Pancreas (tissue), 10 donors: ENCODE measurements around the gene CIAO2B. TPM values are rescaled to one million over a fixed set of nuclear protein-coding genes. Genes with fewer than 3 reads are reported as not detected.

Experiments used
- ATAC-seq, 4 donors: fragments of 200-7000 bp; cut with Tn5 transposase; one replicate each; pipeline versions ENCODE4 v1.8.0 to v1.9.1; 2020; ENCODE audit warnings: mild to moderate bottlenecking in 4 of 4, moderate library complexity in 4 of 4
- DNase-seq, 6 donors: peaks; one replicate each; pipeline ENCODE4 v3.0.0-alpha.2; 2020
- FAIRE-seq: peaks from 2 replicates; lab custom pipeline; 2012; peaks lifted over from hg19 to GRCh38; lab: Jason Lieb, UNC
- H3K27ac ChIP-seq, 4 donors: fragments of 200-600 bp; sonication (generic); 1 replicate in 3 of 4; 2 replicates in 1 of 4; pipeline versions ENCODE4 v1.5.0 to v1.8.0; 2020
- H3K27me3 ChIP-seq, 4 donors: fragments of 200-600 bp; one replicate each; pipeline ENCODE4 v1.8.0; 2021
- H3K36me3 ChIP-seq, 3 donors: fragments of 200-600 bp; sonication (generic) in 1 of 3; one replicate each; pipeline versions ENCODE4 v1.5.0 to v1.8.0; 2020 to 2021
- H3K4me1 ChIP-seq, 3 donors: fragments of 200-600 bp; one replicate each; pipeline ENCODE4 v1.8.0; 2021
- H3K4me3 ChIP-seq, 4 donors: fragments of 200-600 bp; sonication (generic) in 2 of 4; one replicate each; pipeline versions ENCODE4 v1.5.0 to v1.8.0; 2020 to 2021
- H3K9me3 ChIP-seq, 4 donors: fragments of 200-600 bp; one replicate each; pipeline ENCODE4 v1.8.0; 2021
- CTCF ChIP-seq, 4 donors: fragments of 200-600 bp; sonication (generic) in 3 of 4; IDR thresholded peaks; one replicate each; pipeline versions ENCODE4 v1.5.0 to v1.8.0; 2021; ENCODE audit warnings: antibody characterized with exemption in 4 of 4
- WGBS, 2 donors: extraction: QIAGEN DNeasy Blood & Tissue Kit; methylation state at CpG; one replicate each; pipeline ENCODE4 v1.1.7; 2013; 5-methylcytosine and 5-hydroxymethylcytosine counted together
- intact Hi-C, 3 donors: fragments of 100-400 bp; cut with DNase I; formaldehyde crosslinking; loops; one replicate each; pipeline versions ENCODE4 v1.11.1 to v1.14.2; 2022
- polyA plus RNA-seq, 2 donors: library from polyadenylated mRNA; stranded (reverse); fragments of 200-250 nt; gene quantifications; one replicate each; pipeline ENCODE4 v1.2.3, GENCODE V29; 2013
- total RNA-seq, 6 donors: library from RNA; stranded (reverse); fragmentation: NEBNext Ultra II Directional in 4 of 6; extraction: Animal tissue kit (Norgen Biotek cat#: 25700) in 4 of 6; gene quantifications; one replicate each; pipeline versions ENCODE4 v1.2.1 to v1.2.4, GENCODE V29; 2021 to 2023
- donor health status: healthy with polysubstance abuse.
- donor health status: DM: no; HTN: no; CAD: no; lungs with moderate emphysema.
- donor health status: DM: no; HTN: no; CAD: no.
- donor health status: control.
- donor health status: control.
- donor health status: Bipolar disorder and iron deficiency.
- donor health status: DM: yes; HTN: yes; CAD: no.
- donor health status: DM: no; HTN: no; CAD: no.
- donor health status: DM: no; HTN: no; CAD: no.
- donor health status: DM: yes; HTN: yes; CAD: no.

Gene CIAO2B
- total RNA-seq (10 to 100 TPM; 14.8 to 31.5 (median 22.0) TPM), polyA plus RNA-seq (10 to 100 TPM; 73.7 to 86.9 TPM)

DNA sequence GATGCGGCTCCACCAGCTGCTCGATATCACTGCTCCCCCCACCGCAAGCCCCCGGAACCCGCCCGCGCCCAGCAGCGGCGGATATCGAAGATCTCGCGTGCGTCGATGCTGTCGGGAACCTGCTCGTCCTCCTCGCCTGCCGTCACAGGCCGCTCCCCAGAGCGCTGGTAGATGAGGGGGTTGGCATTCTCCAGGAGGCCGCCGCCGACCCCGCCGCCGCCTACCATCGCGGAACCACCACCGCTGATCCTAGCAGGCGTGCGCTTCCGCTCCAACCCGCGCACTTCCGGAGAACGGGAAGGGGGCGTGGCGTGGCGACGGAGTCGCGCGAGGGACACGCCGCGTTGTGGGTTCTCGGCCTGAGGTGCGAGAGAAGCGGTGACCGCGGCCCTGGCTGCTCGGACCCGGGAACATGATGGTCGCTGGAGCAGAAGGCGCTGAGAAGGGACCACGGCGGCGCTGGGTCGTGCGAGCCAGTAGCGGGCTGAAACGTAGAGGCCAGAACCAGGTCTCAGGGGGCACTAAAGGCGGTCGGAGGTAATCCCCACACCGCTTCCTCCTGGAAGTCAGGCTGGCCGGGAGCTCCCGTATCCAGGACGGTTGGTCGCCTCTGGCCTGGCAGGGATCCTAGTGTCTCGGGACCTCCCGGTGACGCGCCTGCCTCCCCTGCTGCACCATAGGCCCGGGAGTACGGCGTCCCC lies at the start of gene CIAO2B:
CIAO2B (minus strand) TSS at position 265 of the 701 bp plus-strand sequence; CDS start at position 227, 38 bp downstream.
- peak; percentile 87 to 95 (median 92) for ATAC-seq

GRCh38 chr16:66983033-66983432 lies 48.8 kb upstream of the CIAO2B start:
- no peaks in the 10 kb centered on the region for H3K27me3 ChIP-seq
- no peak overlapping the region for H3K4me3 ChIP-seq
- no peaks in the 10 kb centered on the region for H3K9me3 ChIP-seq
- intact Hi-C loops, result no loop called here
- FAIRE-seq, result no peak
- H3K4me1 ChIP-seq, result no peaks in the 10 kb centered on the region
- H3K36me3 ChIP-seq, result no peaks in the 10 kb centered on the region
- H3K27ac ChIP-seq, result no peak overlapping the region
- no peak for TF ChIP-seq CTCF (IDR thresholded peaks at IDR 0.05)
- 84 to 92% methylated on average over 9 of the region's 9 CpGs for WGBS, 2 donors
- DNase-seq, result no peak
- no peak for ATAC-seq

More for the DNA sequence above, at the start of gene CIAO2B:
- TF ChIP-seq CTCF (IDR thresholded peaks at IDR 0.05), result no peak
- peak within 1 kb of the TSS; percentile 94 to 99 (median 98) for H3K4me3 ChIP-seq
- H3K27me3 ChIP-seq, result no peaks in the 10 kb centered on the region
- peak within 1 kb of the TSS; percentile 59 to 85 (median 80) for H3K27ac ChIP-seq
- intact Hi-C loops, result no loop called here
- H3K4me1 ChIP-seq, result peaks cover 4 to 20% (median 11%) of the 10 kb centered on the region in 3 donors
- 0 to 1% methylated on average over 74 to 76 of the region's 76 CpGs for WGBS, 2 donors
- FAIRE-seq (no peak), DNase-seq (peak; percentile 81 to 95 (median 90))
- H3K9me3 ChIP-seq, result no peaks in the 10 kb centered on the region
- no peaks in the 10 kb centered on the region for H3K36me3 ChIP-seq

- WGBS, 2 donors, result 53 to 71% methylated on average over 16 of the region's 16 CpGs
- Histone ChIP-seq H3K27me3 (no peaks in the 10 kb centered on the region), H3K36me3 (no peaks in the 10 kb centered on the region), H3K4me3 (no peak overlapping the region), H3K9me3 (no peaks in the 10 kb centered on the region), H3K4me1 (no peaks in the 10 kb centered on the region), H3K27ac (no peak overlapping the region)
- FAIRE-seq (no peak), ATAC-seq (peak in 2 of 4 donors; percentile 7 to 44), DNase-seq (no peak)
- intact Hi-C loops, result loop anchor here (5.0 to 10.0 kb wide), 4 partner anchors 64 to 186 kb away; partner anchors contain the start of genes B3GNT9 (in 2 of the 3), CDH16 (in 1 of the 3), FBXL8 (in 1 of the 3) and HSF4 (in 1 of the 3)
- no peak for TF ChIP-seq CTCF (IDR thresholded peaks at IDR 0.05)
Observed at GRCh38 chr16:66979011-66979717, 45.0 kb upstream of the CIAO2B start.

DNA sequence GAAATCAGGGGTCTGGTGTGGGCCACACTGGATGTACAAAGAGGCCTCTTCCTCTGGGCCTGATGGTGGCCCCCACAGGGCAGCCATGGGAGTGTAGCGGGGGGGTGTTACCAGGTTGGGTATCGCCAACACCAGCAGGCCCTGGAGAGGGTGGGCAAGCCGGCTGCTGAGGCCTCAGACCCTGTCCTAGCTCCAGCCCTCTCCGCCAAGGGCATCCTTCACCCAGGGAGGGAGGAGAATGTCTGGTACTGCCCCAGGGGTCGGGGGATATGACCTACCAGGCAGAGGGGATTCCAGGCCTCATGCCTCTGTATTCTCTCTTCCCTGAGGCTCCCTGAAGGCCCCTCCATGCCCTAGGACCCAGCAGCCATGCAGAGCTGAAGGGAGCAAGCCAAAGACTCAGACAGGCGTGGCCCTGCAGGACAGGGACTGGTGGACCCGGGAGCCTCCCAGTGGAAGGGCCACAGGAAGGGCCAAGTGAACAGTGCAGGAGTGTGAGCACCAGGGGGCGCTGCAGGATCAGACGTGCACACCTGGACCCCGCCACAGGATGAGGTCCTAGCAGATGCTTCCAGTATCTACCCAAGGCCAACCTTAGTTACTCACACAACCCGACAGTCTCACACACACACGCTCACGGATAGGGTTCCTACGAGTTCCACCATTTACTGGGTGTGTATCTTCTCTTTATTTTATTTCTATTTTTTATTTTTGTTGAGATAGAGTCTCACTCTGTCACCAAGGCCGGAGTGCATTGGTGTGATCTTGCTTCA lies 43.3 kb upstream of the CIAO2B start:
- intact Hi-C loops, result loop anchor here (5.0 to 10.0 kb wide), 4 partner anchors 63 to 187 kb away; partner anchors contain the start of genes B3GNT9 (in 2 of the 3), CDH16 (in 1 of the 3), FBXL8 (in 1 of the 3) and HSF4 (in 1 of the 3)
- Histone ChIP-seq H3K27me3 (no peaks in the 10 kb centered on the region), H3K4me1 (no peaks in the 10 kb centered on the region), H3K27ac (no peak overlapping the region), H3K4me3 (no peak overlapping the region), H3K9me3 (no peaks in the 10 kb centered on the region), H3K36me3 (no peaks in the 10 kb centered on the region)
- FAIRE-seq (no peak), ATAC-seq (peak; percentile 92 to 100 (median 98)), DNase-seq (peak; percentile 74 to 97 (median 89))
- peak; percentile 87 to 96 (median 91) for TF ChIP-seq CTCF (IDR thresholded peaks at IDR 0.05)
- WGBS, 2 donors, result 21 to 23% methylated on average over 15 of the region's 15 CpGs
